ENCODE measurements around the gene SF3B2.
A peak's percentile ranks its signal among the peaks of the same experiment; 100 is the strongest.

SF3B2 gene

DNA sequence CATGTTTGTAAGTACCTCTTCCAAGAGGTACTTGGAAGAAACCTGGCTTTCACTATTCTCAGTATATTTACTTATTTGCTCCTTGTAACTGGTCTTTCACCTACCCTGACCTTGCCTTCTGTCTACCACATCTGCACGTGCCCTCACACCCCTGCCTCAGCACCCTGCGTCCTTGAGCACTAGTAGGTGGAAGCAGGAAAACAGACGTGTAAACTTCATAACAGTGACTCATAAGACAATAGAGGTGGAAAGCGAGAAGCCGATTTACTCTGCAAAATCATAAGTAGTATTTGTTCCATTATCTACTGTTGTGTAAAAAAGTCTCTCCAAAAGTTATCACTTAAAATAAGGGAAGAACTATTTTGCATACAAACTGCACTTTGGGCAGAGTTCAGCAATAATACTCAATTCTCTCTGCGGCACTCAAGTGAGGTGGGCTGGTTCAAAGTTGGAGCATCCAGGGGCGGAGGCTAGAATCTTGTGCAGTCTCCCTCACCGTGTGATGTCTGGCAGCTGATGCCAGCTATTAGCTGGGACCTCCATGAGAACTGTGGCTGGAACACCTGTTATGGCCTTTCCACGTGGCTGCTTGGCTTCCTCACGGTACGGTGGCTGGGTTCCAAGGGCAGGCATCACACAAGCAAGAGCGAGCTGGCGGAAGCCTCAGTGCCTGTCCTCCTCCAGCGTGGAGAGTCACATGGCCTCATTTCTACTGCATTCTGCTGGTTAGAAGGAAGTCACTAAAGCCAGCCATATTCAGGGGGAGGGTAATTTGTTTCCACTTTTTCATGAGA, 48.3 kb downstream of the SF3B2 start:
- H3K4me3 ChIP-seq (ENCODE audit: low read depth, low read length): no peak overlapping the region
- DNase-seq (ENCODE audit: low read depth): peak; percentile 24
- TF ChIP-seq, protein P1, sequence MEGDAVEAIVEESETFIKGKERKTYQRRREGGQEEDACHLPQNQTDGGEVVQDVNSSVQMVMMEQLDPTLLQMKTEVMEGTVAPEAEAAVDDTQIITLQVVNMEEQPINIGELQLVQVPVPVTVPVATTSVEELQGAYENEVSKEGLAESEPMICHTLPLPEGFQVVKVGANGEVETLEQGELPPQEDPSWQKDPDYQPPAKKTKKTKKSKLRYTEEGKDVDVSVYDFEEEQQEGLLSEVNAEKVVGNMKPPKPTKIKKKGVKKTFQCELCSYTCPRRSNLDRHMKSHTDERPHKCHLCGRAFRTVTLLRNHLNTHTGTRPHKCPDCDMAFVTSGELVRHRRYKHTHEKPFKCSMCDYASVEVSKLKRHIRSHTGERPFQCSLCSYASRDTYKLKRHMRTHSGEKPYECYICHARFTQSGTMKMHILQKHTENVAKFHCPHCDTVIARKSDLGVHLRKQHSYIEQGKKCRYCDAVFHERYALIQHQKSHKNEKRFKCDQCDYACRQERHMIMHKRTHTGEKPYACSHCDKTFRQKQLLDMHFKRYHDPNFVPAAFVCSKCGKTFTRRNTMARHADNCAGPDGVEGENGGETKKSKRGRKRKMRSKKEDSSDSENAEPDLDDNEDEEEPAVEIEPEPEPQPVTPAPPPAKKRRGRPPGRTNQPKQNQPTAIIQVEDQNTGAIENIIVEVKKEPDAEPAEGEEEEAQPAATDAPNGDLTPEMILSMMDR (conservative IDR thresholded peaks at IDR 0.05; ENCODE audit: low read depth, low read length): no peak

DNA sequence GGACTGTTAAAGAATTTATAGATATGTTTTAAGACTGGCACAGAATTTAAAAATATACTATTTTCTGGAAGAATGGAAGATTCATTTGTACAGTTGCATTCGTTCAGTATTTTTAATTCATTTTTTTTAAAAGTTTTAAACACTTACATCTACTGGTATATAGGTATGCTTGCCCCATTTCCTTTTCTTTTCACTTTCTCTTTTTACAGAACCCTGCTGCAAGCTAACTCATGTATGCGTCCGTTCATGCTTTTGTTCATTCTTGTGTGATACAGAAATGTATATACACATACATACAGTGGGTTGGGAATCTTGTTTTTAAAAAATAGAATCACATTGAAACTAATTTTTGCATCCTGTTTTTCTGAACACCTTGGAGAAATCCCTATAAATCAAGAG, 48.9 kb downstream of the SF3B2 start:
- TF ChIP-seq, protein P1 (conservative IDR thresholded peaks at IDR 0.05; ENCODE audit: low read depth, low read length): no peak
- H3K4me3 ChIP-seq (ENCODE audit: low read depth, low read length): no peak overlapping the region
- DNase-seq (ENCODE audit: low read depth): no peak

DNA sequence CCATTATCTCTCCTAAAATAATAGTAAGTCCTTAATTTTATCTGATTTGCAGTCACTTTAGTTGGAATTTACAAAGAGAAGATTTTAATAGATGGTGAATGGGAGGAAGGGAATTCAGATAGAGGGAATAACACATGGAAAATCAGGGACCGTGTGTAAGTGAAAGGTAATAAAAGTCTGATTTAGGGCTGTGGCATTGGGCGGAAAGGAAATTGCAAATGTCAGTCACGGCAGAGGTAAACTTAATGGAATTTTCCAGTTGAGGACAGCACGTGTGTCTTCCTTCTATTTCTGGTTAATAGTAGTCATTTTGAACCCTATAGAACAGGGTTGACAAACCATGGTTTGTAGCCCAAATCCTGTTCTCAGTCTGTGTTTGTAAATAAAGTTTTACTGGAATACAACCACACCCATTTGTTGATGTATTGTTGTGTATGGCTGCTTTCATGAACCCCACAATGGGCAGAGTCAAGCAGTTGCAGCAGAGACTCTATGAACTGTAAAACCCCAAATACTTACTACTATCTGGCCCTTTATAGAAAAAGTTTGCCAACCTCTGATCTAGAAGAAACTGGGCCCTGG, 52.0 kb downstream of the SF3B2 start:
- no peak for DNase-seq (ENCODE audit: low read depth)
- no peak overlapping the region for H3K4me3 ChIP-seq (ENCODE audit: low read depth, low read length)
- TF ChIP-seq, protein P1 (conservative IDR thresholded peaks at IDR 0.05; ENCODE audit: low read depth, low read length): no peak

DNA sequence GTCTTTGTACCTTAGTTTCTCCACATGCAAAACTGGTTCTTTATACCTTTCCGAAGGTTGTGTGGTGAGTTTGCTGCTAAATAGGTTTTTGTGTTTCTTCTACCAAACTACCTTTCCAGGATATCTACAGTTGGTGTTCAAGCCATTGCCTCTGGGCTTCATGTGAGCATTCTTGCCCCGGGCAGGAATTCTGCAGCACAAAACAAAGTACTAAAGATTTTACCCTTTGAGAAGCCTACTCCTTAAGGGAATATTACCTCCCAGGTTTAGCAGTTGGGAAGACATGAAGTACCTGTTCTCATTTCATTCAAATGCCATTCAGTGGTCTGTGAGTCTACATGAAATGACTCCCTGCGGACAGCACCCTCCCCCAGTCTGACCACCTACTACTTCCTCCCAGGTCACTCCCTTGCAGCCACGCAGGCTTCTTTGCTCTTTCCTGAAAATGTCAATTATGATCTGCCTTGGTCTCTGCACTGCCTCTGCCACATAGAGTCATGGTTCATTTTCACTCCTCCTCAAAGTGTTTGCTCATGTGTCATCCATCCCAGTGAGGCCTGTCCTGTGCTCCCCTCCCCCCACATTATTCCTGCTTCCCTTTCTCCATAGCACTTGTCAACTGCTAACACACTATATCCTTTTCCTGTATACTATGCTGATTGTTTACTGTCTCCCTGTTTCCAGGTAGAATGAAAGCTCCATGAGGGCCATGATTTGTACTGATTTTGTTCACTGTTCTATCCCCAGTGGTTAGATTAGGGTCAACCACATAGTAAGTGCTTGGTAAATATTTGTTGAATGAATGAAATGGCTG, 54.8 kb downstream of the SF3B2 start:
- TF ChIP-seq, protein P1 (conservative IDR thresholded peaks at IDR 0.05; ENCODE audit: low read depth, low read length): no peak
- DNase-seq (ENCODE audit: low read depth): no peak
- no peak overlapping the region for H3K4me3 ChIP-seq (ENCODE audit: low read depth, low read length)

DNA sequence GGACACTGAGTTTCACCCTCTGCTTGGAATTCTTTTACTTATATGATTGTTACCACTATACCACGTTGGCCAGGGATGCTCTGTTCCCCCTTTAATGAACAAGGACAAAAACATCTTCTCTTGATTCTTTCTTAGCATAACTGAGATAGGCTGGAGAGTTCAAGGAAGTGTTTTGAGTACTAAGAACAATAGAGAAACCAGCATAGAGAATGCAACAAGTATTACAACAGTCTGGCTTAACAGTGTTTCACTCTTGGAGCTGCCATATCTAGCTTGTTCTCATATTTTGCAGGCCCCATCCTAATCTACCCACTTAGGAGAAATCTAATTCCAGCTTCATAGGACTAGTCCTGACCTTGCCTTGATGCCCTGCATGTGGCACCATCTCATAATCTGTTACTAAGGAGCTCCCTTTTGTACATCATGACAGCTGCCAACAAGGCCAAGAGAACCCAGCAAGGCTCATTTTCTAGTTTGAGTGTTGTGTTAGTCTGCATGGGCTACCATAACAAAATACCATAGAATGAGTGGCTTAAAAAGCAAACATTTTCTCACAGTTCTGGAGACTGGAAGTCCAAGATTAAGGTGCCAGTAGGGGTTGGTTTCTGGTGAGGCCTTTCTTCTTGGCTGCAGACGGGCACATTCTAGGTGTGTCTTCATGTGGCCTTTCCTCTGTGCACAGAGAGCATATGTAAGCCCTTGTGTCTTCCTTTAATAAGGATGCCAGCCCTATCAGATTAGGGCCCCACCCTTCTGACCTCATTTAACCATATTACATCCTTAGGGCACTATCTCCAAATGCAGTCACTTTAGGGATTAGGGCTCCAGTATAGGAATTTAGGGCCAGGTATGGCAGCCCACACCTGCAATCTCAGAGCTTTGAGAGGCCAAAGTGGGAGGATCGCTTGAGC, 55.7 kb downstream of the SF3B2 start:
- H3K4me3 ChIP-seq (ENCODE audit: low read depth, low read length): no peak overlapping the region
- TF ChIP-seq, protein P1 (conservative IDR thresholded peaks at IDR 0.05; ENCODE audit: low read depth, low read length): no peak
- no peak for DNase-seq (ENCODE audit: low read depth)

DNA sequence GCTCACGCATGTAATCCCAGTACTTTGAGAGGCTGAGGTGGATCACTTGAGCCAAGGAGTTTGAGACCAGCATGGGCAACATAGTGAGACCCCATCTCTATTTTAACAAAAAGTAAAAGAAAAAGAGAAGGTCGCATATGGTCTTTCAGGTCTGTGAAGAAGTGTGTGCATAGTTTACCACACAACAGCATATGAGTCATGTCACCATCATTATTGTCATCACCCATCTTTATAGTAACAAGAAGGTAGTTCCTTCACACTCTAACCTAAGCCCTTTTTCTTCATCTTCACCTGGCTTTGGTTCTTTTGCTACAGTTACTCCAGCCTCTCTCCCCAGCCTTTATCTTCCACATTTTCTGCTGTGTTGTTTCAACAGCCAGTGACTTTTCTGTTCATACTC, 57.1 kb downstream of the SF3B2 start:
- TF ChIP-seq, protein P1 (conservative IDR thresholded peaks at IDR 0.05; ENCODE audit: low read depth, low read length): no peak
- DNase-seq (ENCODE audit: low read depth): no peak
- no peak overlapping the region for H3K4me3 ChIP-seq (ENCODE audit: low read depth, low read length)
